NCI-H748 treated with DMSO at 0.1 percent for 48 hours (cell line): ENCODE data around the gene PTGS1.

ENCODE experiments used
- DNase-seq: peaks from one replicate; lab custom pipeline; 2025; lab: John Stamatoyannopoulos, UW

Gene PTGS1

DNA sequence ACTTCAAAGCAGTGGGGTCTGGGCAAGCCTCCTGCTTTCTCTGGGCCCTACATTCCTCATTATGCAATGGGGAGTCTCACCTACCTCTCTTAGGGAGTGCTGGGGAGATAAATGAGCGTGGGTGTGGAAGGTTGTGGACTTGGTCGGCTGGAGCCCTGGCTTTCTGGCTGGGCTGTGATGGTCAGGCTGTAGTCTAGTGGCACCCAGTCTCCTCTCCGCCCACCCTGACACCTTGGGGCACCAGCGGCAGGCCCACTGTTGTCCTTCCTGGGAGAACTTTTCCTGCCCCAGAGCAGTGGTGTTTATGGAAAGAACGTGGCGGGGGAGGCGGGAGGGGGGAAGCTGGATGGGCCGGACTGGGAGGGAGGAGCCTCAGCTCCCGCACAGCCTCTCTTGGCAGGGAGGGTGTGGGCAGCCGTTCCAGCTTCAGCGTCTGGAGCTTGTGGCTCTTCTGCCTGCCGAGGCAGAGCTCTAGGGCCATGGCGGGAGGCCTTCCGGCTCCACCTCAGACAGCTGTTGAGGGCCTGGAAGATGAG, 4.1 kb downstream of the PTGS1 start:
- DNase-seq: no peak

DNA sequence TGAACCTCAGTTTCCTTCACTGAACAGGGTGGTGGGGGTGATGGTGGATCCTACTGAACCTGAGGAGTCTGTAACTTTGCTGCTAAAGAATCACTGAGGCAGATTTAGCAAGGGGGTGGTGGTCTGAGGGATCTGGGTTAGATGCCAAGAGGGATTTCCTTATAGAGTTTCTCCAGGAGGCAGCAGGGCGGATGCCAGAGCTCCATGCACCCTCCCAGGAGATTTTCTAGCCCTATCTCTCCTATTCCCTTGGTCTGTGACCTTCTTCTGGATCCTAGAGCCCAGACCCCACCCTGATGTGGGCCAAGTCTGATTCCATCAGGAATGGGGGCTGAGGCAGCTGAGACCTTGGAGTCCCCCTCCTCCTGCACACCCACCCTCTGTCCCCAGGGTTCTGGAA, 6.0 kb downstream of the PTGS1 start:
- DNase-seq: no peak

DNA sequence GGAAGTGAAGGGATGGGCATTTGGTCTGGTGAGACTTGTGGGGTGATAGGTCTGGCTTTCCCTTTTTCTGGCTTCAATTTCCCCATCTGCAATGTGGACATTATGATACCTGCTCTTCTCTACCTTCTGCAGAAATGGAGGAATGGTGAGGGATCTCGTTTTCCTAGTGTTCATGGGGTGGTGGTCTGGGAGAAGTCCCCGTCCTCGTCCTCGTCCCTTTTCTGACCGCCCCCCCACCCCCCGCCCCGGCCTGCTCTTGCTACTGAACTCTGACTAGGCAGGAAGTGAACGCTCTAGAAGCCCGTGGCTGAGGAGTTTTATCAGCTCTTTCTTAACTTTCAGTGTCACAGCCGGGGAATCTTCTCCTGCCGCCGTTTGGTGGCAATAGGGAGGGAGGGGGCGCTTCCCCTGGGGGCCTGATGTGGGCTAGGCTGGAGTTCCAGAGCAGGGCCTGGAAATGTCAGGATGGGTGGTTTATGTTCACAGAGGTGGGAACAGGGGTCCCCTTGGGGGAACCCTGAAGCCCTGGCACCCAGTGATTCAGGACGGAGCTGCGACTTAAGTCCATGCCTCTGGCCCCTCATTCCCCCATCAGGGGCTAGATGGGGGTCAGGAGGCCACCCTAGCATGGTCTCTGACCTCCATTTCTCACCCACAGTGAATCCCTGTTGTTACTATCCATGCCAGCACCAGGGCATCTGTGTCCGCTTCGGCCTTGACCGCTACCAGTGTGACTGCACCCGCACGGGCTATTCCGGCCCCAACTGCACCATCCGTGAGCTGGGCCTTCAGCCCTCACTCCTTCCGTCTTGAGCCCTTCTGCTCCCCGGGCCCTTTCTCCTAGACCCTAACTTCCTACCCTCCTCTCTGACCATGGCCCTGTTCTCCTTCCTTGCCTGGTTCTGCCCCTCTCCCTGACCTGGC, 6.7 kb downstream of the PTGS1 start:
- DNase-seq: no peak

DNA sequence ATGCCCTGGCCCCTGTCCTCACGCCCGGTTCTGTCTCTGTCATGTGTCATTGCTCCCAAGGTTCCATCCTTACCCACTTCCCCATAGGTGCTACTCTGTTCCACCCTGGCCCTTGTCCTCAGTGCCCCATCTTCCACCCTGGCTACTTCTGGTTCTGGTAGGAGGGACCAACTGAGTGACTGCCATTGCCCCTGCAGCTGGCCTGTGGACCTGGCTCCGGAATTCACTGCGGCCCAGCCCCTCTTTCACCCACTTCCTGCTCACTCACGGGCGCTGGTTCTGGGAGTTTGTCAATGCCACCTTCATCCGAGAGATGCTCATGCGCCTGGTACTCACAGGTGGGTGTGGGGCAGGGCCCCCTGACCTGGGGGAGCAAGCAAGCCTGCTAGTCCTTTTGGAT, 7.4 kb downstream of the PTGS1 start:
- no peak for DNase-seq

DNA sequence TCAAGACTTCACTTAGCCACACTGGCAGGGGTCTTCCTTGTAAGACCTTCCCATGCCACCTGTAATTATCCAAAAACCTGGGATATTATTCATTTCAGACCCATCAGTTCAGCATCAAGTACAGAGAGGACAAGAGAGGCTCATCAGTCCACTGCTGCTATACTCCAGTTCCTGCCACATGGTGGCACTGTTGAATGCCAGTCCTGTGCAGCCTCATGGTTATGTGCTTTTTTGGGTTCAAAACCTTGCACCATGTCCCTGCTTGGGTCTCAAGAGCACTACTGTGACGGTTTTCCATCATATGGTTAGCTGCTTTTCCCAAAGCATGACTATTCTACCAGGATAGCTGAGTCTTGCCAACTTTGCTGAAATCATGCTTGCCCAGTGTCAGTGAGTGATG, 8.5 kb downstream of the PTGS1 start:
- no peak for DNase-seq

DNA sequence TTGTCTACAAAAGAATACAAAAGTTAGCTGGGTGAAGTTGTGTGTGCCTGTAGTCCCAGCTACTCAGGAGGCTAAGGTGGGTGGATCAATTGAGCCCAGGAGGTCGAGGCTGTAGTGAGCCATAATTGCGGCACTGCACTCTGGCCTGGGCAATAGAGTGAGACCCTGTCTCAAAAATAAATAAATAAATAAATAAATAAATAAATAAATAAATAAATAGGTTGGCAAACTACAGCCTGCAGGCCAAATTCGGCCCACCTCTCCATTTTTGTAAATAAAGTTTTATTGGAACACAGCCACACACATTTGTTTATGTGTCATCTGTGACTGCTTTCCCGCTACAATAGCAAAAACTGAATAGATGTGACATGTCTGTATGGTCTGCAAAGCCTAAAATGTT, 9.5 kb downstream of the PTGS1 start:
- DNase-seq: no peak

DNA sequence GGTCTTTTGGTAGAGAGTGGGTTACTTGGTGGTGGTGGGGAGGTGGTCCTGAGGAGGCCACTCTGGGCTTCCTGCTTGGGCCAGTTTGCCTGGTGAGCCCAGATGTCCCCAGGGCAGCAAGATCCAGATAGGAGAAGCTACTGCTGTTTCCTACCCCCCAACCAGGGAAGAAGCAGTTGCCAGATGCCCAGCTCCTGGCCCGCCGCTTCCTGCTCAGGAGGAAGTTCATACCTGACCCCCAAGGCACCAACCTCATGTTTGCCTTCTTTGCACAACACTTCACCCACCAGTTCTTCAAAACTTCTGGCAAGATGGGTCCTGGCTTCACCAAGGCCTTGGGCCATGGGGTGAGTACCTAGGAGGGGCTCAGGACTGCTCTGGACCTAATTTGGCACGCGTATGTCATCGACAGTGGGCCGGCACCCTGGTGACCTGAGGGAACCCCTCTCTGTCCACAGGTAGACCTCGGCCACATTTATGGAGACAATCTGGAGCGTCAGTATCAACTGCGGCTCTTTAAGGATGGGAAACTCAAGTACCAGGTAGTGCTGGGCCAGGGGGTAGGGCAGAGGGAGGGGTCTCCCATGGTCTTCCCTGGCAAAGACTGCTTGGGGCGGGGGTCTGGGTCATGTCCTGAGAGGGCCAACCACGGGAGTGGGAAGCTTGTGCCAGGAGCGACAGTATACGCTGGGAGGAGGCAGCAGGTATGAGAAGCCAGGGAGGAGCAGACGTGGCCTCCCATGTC, 10.6 kb downstream of the PTGS1 start:
- DNase-seq: no peak

DNA sequence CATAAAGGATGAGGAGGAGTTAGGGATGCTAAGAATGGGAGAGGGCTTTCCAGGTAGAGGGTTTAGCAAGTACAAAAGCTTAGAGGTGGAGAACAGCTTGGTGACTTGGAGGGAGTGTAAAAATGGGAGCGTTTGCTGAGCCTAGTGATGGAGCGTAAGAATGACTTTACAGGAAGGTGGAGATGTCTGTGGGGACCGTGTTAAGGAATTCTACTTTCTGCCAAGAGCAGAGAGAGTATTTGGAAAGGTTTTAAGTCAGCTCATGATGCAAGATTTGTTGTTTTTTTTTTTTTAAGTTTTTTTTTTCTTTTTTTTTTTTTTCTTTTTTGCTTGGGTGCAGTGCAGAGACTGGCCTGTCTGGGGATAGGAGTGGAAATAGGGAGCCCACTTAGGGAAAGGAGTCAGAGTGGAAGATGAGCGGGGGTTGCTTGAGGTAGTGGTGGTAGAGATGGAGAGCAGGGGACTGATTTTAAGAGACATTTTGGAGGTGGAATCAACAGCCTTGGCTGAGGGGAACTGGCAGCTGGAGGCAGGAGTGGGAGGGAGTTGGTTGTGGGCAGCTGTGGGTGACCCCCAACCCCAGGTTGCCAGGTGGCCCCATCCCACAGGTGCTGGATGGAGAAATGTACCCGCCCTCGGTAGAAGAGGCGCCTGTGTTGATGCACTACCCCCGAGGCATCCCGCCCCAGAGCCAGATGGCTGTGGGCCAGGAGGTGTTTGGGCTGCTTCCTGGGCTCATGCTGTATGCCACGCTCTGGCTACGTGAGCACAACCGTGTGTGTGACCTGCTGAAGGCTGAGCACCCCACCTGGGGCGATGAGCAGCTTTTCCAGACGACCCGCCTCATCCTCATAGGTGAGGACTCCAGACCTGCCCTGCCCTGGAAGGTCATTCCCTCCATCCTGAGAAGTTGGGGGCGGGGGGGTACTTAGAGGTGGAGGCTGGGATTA, 12.4 kb downstream of the PTGS1 start:
- no peak for DNase-seq

DNA sequence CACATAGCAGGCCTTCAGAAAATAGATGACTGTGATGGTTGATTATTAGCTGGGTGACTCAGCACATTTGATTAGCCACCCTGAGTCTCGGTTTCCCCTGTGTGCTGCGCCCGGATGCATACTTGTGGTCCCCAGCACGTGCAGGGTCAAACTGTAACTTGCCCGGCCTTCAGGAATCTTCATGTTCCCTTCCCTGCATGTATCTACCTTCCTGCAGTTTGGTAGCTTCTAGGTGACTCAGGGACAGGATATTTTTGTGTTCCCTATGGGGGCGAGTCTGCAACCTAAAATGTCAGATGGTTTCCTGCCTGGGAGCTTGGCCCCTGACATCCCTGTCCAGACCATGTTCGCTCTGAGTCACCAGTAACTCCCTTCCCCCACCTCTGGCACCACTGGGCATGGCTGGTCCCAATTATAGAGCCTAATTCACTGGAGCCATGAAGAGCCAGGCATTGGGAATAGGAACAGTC, 13.2 kb downstream of the PTGS1 start:
- DNase-seq: no peak

DNA sequence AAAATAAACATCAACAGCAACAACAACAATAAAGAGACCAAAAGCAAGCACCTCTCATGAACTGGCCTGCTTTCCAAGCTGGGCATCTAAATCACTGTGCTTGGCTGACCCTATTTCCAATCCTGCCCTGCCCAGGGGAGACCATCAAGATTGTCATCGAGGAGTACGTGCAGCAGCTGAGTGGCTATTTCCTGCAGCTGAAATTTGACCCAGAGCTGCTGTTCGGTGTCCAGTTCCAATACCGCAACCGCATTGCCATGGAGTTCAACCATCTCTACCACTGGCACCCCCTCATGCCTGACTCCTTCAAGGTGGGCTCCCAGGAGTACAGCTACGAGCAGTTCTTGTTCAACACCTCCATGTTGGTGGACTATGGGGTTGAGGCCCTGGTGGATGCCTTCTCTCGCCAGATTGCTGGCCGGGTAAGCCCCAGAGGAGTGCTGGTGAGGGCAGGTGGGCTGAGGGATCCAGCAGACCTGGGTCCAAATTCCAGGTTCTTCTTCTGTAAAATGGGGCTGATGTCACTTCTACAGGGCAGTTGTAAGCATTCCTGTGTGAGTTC, 15.6 kb downstream of the PTGS1 start:
- DNase-seq: no peak

DNA sequence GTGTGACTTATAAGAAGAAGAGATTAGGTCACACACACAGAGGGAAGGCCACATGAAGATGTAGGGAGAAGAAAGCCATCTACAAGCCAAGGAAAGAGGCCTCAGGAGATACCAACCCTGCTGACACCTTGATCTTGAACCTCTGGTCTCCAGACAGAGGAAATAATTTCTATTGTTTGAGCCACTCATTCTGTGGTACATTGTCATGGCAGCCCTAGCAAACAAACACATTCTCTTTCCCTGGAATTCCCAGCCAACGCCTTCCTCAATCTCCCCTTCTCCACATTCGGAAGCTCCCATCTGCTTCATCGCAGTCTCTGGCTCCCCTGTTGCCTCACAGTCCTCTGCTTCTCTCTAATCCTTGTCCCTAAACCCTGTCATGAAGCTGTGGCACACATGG, 16.7 kb downstream of the PTGS1 start:
- no peak for DNase-seq

DNA sequence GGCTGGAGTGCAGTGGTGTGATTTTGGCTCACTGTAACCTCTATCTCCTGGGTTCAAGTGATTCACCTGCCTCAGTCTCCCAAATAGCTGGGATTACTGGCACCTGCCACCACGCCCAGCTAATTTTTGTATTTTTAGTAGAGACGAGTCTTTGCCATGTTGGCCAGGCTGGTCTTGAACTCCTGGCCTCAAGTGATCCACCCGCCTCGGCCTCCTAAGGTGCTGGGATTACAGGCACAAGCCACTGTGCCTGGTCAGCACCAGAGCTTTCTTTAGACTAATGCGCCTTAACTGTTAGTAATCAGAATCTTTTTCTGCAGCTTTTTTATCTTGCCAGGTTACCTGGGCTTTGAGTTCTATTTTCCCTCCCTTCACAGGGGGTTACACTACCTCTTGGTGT, 18.4 kb downstream of the PTGS1 start:
- no peak for DNase-seq

DNA sequence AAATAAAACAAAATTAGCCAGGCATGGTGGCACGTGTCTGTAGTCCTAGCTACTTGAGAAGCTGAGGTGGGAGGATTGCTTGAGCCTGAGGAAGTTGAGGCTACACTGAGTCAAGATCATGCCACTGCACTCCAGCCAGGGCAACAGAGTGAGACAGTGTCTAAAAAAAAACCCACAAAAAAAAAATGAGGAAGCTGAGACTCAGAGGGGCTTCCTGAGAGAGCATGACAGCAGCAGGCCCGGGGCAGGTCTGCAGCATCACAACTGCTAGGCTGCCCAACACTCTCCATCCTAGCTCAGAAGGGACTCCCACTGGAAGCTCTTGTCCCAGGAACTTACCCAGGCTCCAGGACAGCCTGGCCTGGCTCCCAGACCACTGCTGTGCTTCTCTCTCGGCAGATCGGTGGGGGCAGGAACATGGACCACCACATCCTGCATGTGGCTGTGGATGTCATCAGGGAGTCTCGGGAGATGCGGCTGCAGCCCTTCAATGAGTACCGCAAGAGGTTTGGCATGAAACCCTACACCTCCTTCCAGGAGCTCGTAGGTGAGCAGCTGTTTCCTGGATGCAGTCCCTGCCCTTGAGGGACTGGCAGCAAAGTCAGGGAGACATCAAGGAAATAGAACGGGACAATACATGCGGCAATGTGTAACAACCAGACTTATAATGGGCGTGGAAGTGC, 19.1 kb downstream of the PTGS1 start:
- DNase-seq: no peak

DNA sequence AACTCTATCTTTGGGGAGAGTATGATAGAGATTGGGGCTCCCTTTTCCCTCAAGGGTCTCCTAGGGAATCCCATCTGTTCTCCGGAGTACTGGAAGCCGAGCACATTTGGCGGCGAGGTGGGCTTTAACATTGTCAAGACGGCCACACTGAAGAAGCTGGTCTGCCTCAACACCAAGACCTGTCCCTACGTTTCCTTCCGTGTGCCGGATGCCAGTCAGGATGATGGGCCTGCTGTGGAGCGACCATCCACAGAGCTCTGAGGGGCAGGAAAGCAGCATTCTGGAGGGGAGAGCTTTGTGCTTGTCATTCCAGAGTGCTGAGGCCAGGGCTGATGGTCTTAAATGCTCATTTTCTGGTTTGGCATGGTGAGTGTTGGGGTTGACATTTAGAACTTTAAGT, 21.5 kb downstream of the PTGS1 start:
- DNase-seq: no peak

DNA sequence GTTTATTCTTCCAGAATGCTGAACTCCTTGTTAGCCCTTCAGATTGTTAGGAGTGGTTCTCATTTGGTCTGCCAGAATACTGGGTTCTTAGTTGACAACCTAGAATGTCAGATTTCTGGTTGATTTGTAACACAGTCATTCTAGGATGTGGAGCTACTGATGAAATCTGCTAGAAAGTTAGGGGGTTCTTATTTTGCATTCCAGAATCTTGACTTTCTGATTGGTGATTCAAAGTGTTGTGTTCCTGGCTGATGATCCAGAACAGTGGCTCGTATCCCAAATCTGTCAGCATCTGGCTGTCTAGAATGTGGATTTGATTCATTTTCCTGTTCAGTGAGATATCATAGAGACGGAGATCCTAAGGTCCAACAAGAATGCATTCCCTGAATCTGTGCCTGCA, 21.9 kb downstream of the PTGS1 start:
- DNase-seq: no peak

DNA sequence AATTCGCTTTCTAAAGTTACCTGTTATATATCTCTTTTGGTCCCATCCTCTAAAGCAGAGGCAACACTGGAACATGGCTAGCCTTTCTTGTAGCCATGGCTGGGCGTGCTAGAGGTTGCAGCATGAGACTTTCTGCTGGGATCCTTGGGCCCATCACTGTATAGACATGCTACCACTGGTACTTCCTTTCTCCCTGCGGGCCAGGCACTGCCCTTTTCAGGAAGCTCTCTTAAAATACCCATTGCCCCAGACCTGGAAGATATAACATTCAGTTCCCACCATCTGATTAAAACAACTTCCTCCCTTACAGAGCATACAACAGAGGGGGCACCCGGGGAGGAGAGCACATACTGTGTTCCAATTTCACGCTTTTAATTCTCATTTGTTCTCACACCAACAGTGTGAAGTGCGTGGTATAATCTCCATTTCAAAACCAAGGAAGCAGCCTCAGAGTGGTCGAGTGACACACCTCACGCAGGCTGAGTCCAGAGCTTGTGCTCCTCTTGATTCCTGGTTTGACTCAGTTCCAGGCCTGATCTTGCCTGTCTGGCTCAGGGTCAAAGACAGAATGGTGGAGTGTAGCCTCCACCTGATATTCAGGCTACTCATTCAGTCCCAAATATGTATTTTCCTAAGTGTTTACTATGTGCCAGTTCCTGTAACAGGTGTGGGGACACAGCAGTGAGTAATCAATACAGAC, 22.6 kb downstream of the PTGS1 start:
- no peak for DNase-seq

DNA sequence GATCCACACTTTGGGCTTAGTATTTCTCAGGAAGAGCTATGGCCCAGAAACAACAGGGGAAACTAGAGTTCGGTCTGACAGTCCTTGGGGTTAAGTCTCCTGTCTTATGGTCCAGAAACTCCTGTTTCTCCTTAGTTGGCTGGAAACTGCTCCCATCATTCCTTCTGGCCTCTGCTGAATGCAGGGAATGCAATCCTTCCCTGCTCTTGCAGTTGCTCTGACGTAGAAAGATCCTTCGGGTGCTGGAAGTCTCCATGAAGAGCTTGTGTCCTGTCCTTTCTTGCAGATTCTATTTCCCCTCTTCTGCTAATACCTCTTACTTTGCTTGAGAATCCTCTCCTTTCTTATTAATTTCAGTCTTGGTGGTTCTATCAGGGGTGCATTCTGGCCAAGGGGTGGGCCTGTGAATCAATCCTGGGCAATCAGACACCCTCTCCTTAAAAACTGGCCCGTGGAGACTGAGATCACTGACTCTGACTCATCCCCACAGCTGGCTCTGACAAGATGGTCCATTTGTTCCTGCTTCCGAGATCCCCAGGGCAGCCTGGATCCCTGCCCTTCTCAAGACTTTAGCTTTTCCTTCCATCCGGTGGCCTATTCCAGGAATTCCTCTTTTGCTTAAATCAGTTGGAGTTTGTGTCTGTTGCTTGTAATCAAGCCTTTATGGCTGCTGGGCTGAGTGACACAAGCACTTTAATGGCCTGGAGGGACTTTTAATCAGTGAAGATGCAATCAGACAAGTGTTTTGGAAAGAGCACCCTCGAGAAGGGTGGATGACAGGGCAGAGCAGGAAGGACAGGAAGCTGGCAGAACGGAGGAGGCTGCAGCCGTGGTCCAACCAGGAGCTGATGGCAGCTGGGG, 23.7 kb downstream of the PTGS1 start:
- no peak for DNase-seq

DNA sequence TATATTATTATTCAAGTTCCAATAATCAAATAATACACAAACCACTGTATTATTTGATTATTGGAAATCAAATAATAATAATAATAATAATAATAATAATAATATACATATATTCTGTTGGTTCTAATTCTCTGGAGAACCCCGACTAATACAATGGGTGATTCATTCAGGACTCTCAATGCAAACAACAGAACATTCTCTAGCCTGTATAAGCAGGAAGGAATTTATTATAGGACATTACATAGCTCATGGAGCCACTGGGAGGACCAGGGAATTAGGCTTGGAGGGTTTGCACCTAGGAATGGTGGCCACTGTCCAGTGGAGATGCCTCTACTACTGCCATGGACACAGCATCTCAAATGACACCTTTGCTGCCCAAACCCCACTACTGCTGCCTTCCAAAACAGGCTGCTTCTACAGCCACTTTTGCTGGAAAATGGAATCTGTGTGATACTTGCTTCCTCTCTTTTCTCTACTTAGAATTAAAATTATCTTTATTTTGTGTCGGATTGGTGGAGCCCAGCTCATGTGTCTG, 25.9 kb downstream of the PTGS1 start:
- DNase-seq: no peak

DNA sequence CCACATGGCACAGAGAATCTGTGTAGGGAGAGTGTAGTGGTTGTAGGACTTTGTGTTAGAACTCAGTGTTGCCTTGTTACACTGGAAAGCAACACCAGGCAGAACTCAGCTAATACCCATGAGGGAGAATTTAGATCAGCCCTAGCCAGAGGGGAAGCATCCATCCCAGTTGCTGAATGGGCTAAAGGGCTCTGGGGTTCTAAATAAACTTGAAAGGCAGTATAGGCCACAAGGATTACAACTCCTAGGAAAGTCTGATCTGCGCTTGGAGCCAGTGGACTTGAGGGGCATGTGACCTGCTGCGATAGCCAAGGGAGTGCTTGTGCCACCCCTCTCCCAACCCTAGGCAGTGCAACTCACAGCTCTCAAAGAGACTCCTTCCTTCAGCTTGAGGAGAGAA, 26.9 kb downstream of the PTGS1 start:
- no peak for DNase-seq
